ENCODE data around the gene YIPF5.

YIPF5 gene

GRCh38 chr5:144122081-144122480 is 48.4 kb downstream of the YIPF5 start:
- DNase-seq, result no peak

GRCh38 chr5:144121577-144121976 is 48.9 kb downstream of the YIPF5 start:
- DNase-seq, result no peak

DNA sequence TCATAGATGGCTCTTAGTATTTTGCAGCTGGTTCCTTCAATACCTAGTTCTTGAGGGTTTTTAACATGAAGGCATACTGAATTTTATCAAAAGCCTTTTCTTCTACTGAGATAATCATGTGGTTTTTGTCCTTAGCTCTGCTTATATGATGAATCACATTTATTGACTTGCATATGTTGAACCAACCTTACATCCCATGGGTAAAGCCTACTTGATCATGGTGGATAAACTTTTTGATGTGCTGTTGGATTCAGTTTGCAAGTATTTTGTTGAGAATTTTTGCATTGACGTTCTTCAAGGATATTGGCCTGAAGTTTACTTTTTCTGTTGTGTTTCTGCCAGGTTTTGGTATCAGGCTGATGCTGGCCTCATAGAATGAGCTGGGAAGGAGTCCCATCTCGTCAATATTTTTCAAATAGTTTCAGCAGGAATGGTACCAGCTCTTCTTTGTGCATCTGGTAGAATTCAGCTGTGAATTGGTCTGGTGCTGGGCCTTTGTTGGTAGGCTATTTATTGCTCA is 49.7 kb downstream of the YIPF5 start:
- no peak for DNase-seq

DNA sequence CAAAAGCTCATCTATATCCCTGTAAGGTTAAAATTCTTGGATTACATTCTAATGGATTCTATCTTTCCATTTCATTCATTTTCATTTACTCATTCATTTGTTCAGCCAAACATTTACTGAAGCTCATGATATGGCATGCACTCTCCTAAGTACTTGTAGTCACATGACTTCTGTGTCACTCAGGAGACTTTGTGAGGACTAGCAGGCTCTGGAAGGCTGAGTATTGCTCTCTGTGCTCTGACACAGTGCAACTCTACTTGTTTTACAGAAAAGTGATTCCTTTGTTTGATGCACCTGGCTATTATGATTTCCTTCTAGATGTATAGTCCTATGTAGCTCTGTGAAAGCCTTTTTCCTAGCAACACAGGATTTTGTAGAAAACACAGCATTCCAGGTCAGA is 53.0 kb downstream of the YIPF5 start:
- no peak for DNase-seq

GRCh38 chr5:144114571-144114970 is 55.9 kb downstream of the YIPF5 start:
- DNase-seq, result no peak
